Measurements from ENCODE around the gene GMNN. TPM values are rescaled to one million over a fixed set of nuclear protein-coding genes. Genes with fewer than 3 reads are reported as not detected.

GMNN gene
- total RNA-seq, 2 donors from 2014 or later = 39.2 to 42.8 TPM

DNA sequence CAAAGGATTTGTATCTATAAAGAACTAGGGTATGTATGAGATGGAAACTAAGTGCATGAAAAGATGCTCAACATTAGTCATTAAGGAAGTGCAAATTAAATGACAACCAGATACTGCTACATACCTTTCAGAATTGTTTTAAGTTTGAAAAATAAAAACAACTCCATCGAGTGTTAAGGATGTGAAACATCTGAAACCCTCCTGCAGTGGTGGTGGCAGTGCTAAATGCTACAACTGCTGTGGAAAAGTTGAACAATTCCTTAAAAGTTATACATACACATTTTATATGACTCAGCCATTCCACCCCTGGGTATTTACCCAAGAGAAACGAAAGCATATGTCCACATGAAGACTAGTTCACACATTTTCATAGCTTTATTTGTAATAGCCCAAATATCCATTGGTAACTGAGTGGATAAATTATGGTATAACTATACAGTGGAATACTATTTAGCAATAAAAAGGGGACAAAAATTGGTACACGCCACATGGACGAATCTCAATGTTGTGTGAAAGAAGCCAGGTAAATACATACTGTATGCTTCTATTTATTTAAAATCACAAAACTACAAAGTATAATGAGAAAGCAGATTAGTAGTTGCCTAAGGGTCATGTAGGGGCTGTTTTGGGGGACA lies 13.4 kb downstream of the GMNN start:
- H3K27me3 ChIP-seq = no peaks in the 10 kb centered on the region
- peaks cover 4 to 8% of the 10 kb centered on the region in 2 donors for H3K36me3 ChIP-seq (replicated peaks in 1 of 2; ENCODE audit: insufficient read depth in 1 of 2, low read depth in 2 of 2)
- 90% methylated on average over 4 of the region's 4 CpGs for WGBS, 2 donors
- no peaks in the 10 kb centered on the region for H3K9me3 ChIP-seq
- no peak overlapping the region for H3K27ac ChIP-seq
- DNase-seq (no peak), ATAC-seq (no peak)
- H3K4me1 ChIP-seq = peaks cover 14% of the 10 kb centered on the region
- TF ChIP-seq POLR2A (IDR thresholded peaks at IDR 0.05) = peak in 1 of 3 donors; percentile 4
- TF ChIP-seq, protein P1, sequence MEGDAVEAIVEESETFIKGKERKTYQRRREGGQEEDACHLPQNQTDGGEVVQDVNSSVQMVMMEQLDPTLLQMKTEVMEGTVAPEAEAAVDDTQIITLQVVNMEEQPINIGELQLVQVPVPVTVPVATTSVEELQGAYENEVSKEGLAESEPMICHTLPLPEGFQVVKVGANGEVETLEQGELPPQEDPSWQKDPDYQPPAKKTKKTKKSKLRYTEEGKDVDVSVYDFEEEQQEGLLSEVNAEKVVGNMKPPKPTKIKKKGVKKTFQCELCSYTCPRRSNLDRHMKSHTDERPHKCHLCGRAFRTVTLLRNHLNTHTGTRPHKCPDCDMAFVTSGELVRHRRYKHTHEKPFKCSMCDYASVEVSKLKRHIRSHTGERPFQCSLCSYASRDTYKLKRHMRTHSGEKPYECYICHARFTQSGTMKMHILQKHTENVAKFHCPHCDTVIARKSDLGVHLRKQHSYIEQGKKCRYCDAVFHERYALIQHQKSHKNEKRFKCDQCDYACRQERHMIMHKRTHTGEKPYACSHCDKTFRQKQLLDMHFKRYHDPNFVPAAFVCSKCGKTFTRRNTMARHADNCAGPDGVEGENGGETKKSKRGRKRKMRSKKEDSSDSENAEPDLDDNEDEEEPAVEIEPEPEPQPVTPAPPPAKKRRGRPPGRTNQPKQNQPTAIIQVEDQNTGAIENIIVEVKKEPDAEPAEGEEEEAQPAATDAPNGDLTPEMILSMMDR (IDR thresholded peaks at IDR 0.05) = no peak
- H3K4me3 ChIP-seq = no peak overlapping the region
- intact Hi-C loops (cut with DNase I) = no loop called here

DNA sequence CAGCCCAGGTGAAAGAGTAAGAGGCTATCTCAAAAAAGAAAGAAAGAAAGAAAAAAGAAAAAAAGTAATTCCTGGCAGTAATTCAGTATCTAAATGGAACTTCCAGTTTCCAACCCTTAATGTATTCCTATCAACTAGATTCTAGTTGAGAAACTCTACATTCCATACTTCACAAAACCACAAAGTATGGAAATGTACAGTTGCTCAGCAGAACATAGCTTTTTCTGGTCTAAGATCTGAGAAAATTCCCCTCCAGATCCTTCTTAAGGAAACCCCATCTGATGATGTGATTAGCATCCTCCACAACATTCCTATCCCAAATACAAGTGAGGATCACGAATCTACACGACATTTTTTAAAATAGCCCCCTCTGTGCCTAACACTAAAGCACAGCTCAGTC lies 20.4 kb downstream of the GMNN start:
- Histone ChIP-seq H3K27me3 (no peaks in the 10 kb centered on the region), H3K4me3 (no peak overlapping the region), H3K27ac (no peak overlapping the region), H3K36me3 (replicated peaks in 1 of 2; ENCODE audit: insufficient read depth in 1 of 2, low read depth in 2 of 2) (no peaks in the 10 kb centered on the region), H3K4me1 (peaks cover 20% of the 10 kb centered on the region), H3K9me3 (no peaks in the 10 kb centered on the region)
- DNase-seq = no peak
- intact Hi-C loops (cut with DNase I) = no loop called here
- no peak for TF ChIP-seq POLR2A (IDR thresholded peaks at IDR 0.05)
- TF ChIP-seq, protein P1 (IDR thresholded peaks at IDR 0.05) = no peak
- WGBS, 2 donors = 75 to 92% methylated on average over 2 of the region's 2 CpGs
- ATAC-seq = no peak

DNA sequence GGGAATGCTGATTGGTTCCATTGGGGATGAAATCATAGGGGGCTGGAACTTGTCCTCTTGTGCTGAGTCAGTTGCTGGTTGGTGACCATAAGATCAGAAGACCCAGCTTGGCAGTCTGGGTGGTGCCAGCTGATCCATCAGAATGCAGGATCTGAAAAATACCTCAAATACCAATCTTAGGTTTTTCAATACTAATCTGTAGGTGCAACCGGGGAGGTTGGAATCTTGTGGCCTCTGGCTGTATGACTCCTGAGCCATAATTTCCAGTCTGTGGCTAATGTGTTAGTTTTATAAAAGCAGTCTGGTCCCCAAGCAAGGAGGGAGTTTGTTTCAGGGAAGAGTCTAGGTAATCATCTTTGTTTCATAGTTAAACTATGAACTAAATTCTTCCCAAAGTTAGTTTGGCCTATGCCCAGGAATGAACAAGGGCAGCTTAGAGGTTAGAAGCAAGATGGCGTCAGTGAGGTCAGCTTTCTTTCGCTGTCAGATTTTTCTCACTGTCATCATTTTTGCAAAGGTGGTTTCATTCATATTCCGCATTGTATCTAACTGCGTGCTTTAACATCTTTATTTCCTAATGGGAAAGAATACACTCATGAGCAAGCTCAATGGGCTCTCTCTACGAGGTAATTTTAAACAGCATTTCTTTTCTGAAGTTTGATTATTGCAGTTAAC lies 22.0 kb downstream of the GMNN start:
- peak overlapping the region; percentile 50 to 74 (median 66) for H3K27ac ChIP-seq
- WGBS, 2 donors = 75 to 82% methylated on average over 6 of the region's 6 CpGs

DNA sequence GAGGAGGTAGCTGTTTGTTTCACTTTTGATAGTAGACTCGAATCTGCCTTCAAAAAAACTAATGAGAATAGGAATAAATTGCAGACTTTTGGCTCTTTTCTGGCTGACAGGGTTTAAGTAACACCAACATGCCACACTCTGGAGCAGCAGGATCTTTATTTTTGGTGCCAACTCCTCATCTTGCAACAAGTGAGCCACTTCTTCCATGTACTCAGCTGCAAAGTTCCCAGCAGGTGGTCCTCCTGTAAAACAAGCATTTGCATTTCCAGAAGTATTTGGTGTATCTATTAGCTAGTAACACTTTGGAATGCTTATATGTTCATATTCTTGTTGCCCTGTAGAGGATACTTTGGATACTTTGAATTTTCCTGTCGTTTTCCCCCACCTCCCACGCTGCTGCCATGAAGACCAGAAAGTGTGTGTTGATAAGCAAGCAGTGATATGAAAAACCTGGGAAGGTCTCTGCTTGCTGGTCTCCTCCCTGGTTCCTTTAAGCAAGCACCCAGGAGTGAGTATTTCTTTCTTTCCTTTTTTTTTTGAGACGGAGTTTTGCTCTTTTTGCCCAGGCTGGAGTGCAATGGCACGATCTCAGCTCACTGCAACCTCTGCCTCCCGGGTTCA lies 23.0 kb downstream of the GMNN start:
- DNase-seq = peak; percentile 64 to 93 (median 88)
- peaks cover 22% of the 10 kb centered on the region for H3K4me1 ChIP-seq
- no peaks in the 10 kb centered on the region for H3K36me3 ChIP-seq (replicated peaks in 1 of 2; ENCODE audit: insufficient read depth in 1 of 2, low read depth in 2 of 2)
- no peak overlapping the region for H3K4me3 ChIP-seq
- H3K9me3 ChIP-seq = no peaks in the 10 kb centered on the region
- WGBS, 2 donors = 35 to 37% methylated on average over 6 of the region's 6 CpGs
- no peaks in the 10 kb centered on the region for H3K27me3 ChIP-seq
- TF ChIP-seq POLR2A (IDR thresholded peaks at IDR 0.05) = no peak
- TF ChIP-seq, protein P1 (IDR thresholded peaks at IDR 0.05) = no peak
- intact Hi-C loops (cut with DNase I) = no loop called here
- H3K27ac ChIP-seq = peak overlapping the region; percentile 50 to 74 (median 66)
- ATAC-seq = peak; percentile 76

More for the DNA sequence above, 22.0 kb downstream of the GMNN start:
- Histone ChIP-seq H3K4me3 (no peak overlapping the region), H3K4me1 (peaks cover 15% of the 10 kb centered on the region), H3K36me3 (replicated peaks in 1 of 2; ENCODE audit: insufficient read depth in 1 of 2, low read depth in 2 of 2) (no peaks in the 10 kb centered on the region), H3K9me3 (no peaks in the 10 kb centered on the region), H3K27me3 (no peaks in the 10 kb centered on the region)
- DNase-seq (no peak), ATAC-seq (no peak)
- intact Hi-C loops (cut with DNase I) = no loop called here
- TF ChIP-seq POLR2A (IDR thresholded peaks at IDR 0.05) = no peak
- TF ChIP-seq, protein P1 (IDR thresholded peaks at IDR 0.05) = no peak

Measured in body of pancreas (tissue), 4 donors.